Endodermal cell (in vitro differentiated cells): ENCODE measurements around the gene ZFY. TPM values are rescaled to one million over a fixed set of nuclear protein-coding genes. Genes with fewer than 3 reads are reported as not detected.

ENCODE experiments used
- DNase-seq: peaks from one replicate; pipeline ENCODE4 v3.0.0-alpha.2; 2017
- H3K27ac ChIP-seq: 2 replicates; pipeline ENCODE4 v1.5.1; 2013; ENCODE audit warnings: mild to moderate bottlenecking, low read depth, low read length, moderate library complexity
- H3K27me3 ChIP-seq: 2 replicates; pipeline ENCODE4 v1.6.1; 2013; ENCODE audit warnings: mild to moderate bottlenecking, low read length, moderate library complexity; ENCODE audit not compliant: insufficient read depth, control insufficient read depth, poor library complexity, severe bottlenecking
- H3K36me3 ChIP-seq: 2 replicates; pipeline ENCODE4 v1.7.0; 2013; ENCODE audit warnings: mild to moderate bottlenecking, low read length, moderate library complexity; ENCODE audit not compliant: control insufficient read depth, insufficient read depth
- H3K4me1 ChIP-seq: one replicate; pipeline ENCODE4 v1.7.0; 2013; ENCODE audit warnings: low read length; ENCODE audit not compliant: control insufficient read depth, insufficient read depth
- H3K4me3 ChIP-seq: 2 replicates; pipeline ENCODE4 v1.5.1; 2013; ENCODE audit warnings: mild to moderate bottlenecking, low read length, moderate library complexity
- H3K9ac ChIP-seq: 2 replicates; pipeline ENCODE4 v1.6.1; 2013; ENCODE audit warnings: mild to moderate bottlenecking, low read length, moderate library complexity; ENCODE audit not compliant: poor library complexity, severe bottlenecking; ENCODE audit errors: extremely low read depth
- H3K9me3 ChIP-seq: 2 replicates; pipeline ENCODE4 v1.6.1; 2013; ENCODE audit warnings: mild to moderate bottlenecking, low read length, moderate library complexity; ENCODE audit not compliant: control insufficient read depth
- H3K27ac Mint-ChIP-seq: 2 replicates; pipeline ENCODE4 v1.8.0; 2020; ENCODE audit warnings: mixed read lengths
- H3K27me3 Mint-ChIP-seq: 2 replicates; pipeline ENCODE4 v1.8.0; 2021; ENCODE audit warnings: mild to moderate bottlenecking, mixed read lengths; ENCODE audit not compliant: insufficient read depth
- H3K36me3 Mint-ChIP-seq: 2 replicates; pipeline ENCODE4 v1.8.0; 2020; ENCODE audit warnings: low read depth, mixed read lengths
- H3K4me1 Mint-ChIP-seq: 2 replicates; pipeline ENCODE4 v1.8.0; 2020; ENCODE audit warnings: mixed read lengths
- H3K4me3 Mint-ChIP-seq: 2 replicates; pipeline ENCODE4 v1.8.0; 2020; ENCODE audit warnings: mild to moderate bottlenecking, moderate library complexity, mixed read lengths
- H3K9me3 Mint-ChIP-seq: 2 replicates; pipeline ENCODE4 v1.8.0; 2020; ENCODE audit warnings: mild to moderate bottlenecking, mixed read lengths
- WGBS, 2 experiments: methylation state at CpG; one replicate each; pipeline versions ENCODE4 v1.1.5 to v1.1.7; 2013; ENCODE audit warnings: missing lambda C conversion rate in 2 of 2, mixed read lengths in 1 of 2; ENCODE audit not compliant: insufficient coverage in 1 of 2, insufficient read length in 1 of 2; 5-methylcytosine and 5-hydroxymethylcytosine counted together
- total RNA-seq, 2 donors: library from RNA; stranded (reverse); fragmentation: NEBNext Ultra II Directional in 1 of 2; extraction: Animal tissue kit (Norgen Biotek cat#: 25700) in 1 of 2; gene quantifications; 2 replicates in 1 of 2; 3 replicates in 1 of 2; pipeline ENCODE4 v1.2.1, GENCODE V29; 2021
- TF ChIP-seq, protein P1 (sequence below): fragments of 200-600 bp; sonication (generic); conservative IDR thresholded peaks from 2 replicates; pipeline ENCODE4 v1.5.0; 2021; ENCODE audit warnings: antibody characterized with exemption, mild to moderate bottlenecking

ZFY gene
- total RNA-seq, 2 donors from 2014 or later = 36.7 TPM; not detected in 1

- Histone ChIP-seq H3K27ac (no peak overlapping the region), H3K4me1 (peaks cover 15% of the 10 kb centered on the region), H3K9me3 (no peaks in the 10 kb centered on the region), H3K36me3 (no peaks in the 10 kb centered on the region), H3K4me3 (no peak overlapping the region), H3K9ac (no peak overlapping the region), H3K27me3 (no peaks in the 10 kb centered on the region)
- no peak for DNase-seq
- H3K27me3 Mint-ChIP-seq = no peaks in the 10 kb centered on the region
- H3K4me3 Mint-ChIP-seq = no peak overlapping the region
- H3K4me1 Mint-ChIP-seq = no peaks in the 10 kb centered on the region
- H3K27ac Mint-ChIP-seq = no peak overlapping the region
- 50 to 70% methylated on average over 2 to 3 of the region's 3 CpGs for WGBS, 2 experiments
- no peaks in the 10 kb centered on the region for H3K36me3 Mint-ChIP-seq
- no peaks in the 10 kb centered on the region for H3K9me3 Mint-ChIP-seq
- TF ChIP-seq, protein P1, sequence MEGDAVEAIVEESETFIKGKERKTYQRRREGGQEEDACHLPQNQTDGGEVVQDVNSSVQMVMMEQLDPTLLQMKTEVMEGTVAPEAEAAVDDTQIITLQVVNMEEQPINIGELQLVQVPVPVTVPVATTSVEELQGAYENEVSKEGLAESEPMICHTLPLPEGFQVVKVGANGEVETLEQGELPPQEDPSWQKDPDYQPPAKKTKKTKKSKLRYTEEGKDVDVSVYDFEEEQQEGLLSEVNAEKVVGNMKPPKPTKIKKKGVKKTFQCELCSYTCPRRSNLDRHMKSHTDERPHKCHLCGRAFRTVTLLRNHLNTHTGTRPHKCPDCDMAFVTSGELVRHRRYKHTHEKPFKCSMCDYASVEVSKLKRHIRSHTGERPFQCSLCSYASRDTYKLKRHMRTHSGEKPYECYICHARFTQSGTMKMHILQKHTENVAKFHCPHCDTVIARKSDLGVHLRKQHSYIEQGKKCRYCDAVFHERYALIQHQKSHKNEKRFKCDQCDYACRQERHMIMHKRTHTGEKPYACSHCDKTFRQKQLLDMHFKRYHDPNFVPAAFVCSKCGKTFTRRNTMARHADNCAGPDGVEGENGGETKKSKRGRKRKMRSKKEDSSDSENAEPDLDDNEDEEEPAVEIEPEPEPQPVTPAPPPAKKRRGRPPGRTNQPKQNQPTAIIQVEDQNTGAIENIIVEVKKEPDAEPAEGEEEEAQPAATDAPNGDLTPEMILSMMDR = no peak
These were observed 47.2 kb upstream of the ZFY start for GRCh38 chrY:2887955-2888354.

- H3K36me3 Mint-ChIP-seq = no peaks in the 10 kb centered on the region
- no peak overlapping the region for H3K4me3 ChIP-seq
- WGBS, 2 experiments = no CpG with 5 or more reads among the region's 1 CpG
- H3K4me1 ChIP-seq = peaks cover 4% of the 10 kb centered on the region
- no peaks in the 10 kb centered on the region for H3K27me3 ChIP-seq
- H3K36me3 ChIP-seq = no peaks in the 10 kb centered on the region
- no peak for DNase-seq
- no peak overlapping the region for H3K27ac Mint-ChIP-seq
- TF ChIP-seq, protein P1 = no peak
- no peak overlapping the region for H3K27ac ChIP-seq
- no peak overlapping the region for H3K9ac ChIP-seq
- no peak overlapping the region for H3K4me3 Mint-ChIP-seq
- no peaks in the 10 kb centered on the region for H3K27me3 Mint-ChIP-seq
- H3K9me3 Mint-ChIP-seq = no peaks in the 10 kb centered on the region
- no peaks in the 10 kb centered on the region for H3K9me3 ChIP-seq
- H3K4me1 Mint-ChIP-seq = no peaks in the 10 kb centered on the region
These were observed 41.7 kb upstream of the ZFY start for GRCh38 chrY:2893471-2893870.

GRCh38 chrY:2896050-2896449 is 39.1 kb upstream of the ZFY start:
- 60 to 100% methylated on average over 1 of the region's 2 CpGs for WGBS, 2 experiments
- TF ChIP-seq, protein P1 = no peak
- Mint-ChIP-seq H3K9me3 (no peaks in the 10 kb centered on the region), H3K27me3 (no peaks in the 10 kb centered on the region), H3K4me1 (no peaks in the 10 kb centered on the region), H3K4me3 (no peak overlapping the region), H3K36me3 (no peaks in the 10 kb centered on the region), H3K27ac (no peak overlapping the region)
- no peak for DNase-seq
- H3K4me3 ChIP-seq = no peak overlapping the region
- H3K36me3 ChIP-seq = no peaks in the 10 kb centered on the region
- H3K4me1 ChIP-seq = no peaks in the 10 kb centered on the region
- H3K27me3 ChIP-seq = no peaks in the 10 kb centered on the region
- H3K9ac ChIP-seq = no peak overlapping the region
- no peak overlapping the region for H3K27ac ChIP-seq
- no peaks in the 10 kb centered on the region for H3K9me3 ChIP-seq
